GM19099 (cell line): ENCODE results near the gene ZNF512B.

Experiments used
- POLR2A ChIP-seq: IDR thresholded peaks from 3 replicates; pipeline ENCODE4 v1.6.1; 2011; ENCODE audit warnings: low read depth; ENCODE audit not compliant: insufficient read length; ENCODE audit errors: extremely low read depth

Gene ZNF512B

GRCh38 chr20:63979557-63980316 lies 10.0 kb upstream of the ZNF512B start, which contains the start of gene SAMD10:
TSS of gene SAMD10 (minus strand) at chr20:63979642. CDS start at chr20:63979467, 175 bp downstream.
- TF ChIP-seq POLR2A: peak; percentile 74

- TF ChIP-seq POLR2A: no peak
These were observed 9.5 kb upstream of the ZNF512B start for GRCh38 chr20:63979229-63979556.

GRCh38 chr20:63978319-63979228 lies 8.8 kb upstream of the ZNF512B start:
- TF ChIP-seq POLR2A: peak; percentile 51

- no peak for TF ChIP-seq POLR2A
These were observed 8.1 kb upstream of the ZNF512B start for GRCh38 chr20:63977739-63978276.

GRCh38 chr20:63976980-63977738 lies 7.4 kb upstream of the ZNF512B start:
- no peak for TF ChIP-seq POLR2A

- TF ChIP-seq POLR2A: no peak
These were observed 4.9 kb upstream of the ZNF512B start for GRCh38 chr20:63974402-63975200.

GRCh38 chr20:63973636-63974401 lies 4.1 kb upstream of the ZNF512B start:
- no peak for TF ChIP-seq POLR2A

GRCh38 chr20:63973160-63973479 lies 3.4 kb upstream of the ZNF512B start:
- TF ChIP-seq POLR2A: no peak

- TF ChIP-seq POLR2A: no peak
These were observed 2.8 kb upstream of the ZNF512B start for GRCh38 chr20:63972312-63973159.

- no peak for TF ChIP-seq POLR2A
These were observed 1.1 kb upstream of the ZNF512B start for GRCh38 chr20:63970714-63971431.

- TF ChIP-seq POLR2A: no peak
These were observed 586 bp downstream of the ZNF512B start for GRCh38 chr20:63968928-63969760.
